A673 (cell line): ENCODE results near the gene CMTM4.

ENCODE experiments used
- CTCF ChIP-seq: fragments of 300-800, 200-600 bp; sonication (generic); conservative IDR thresholded peaks from 2 replicates; pipeline ENCODE4 v1.5.1; 2017; ENCODE audit warnings: low read depth, mild to moderate bottlenecking, antibody characterized with exemption, low read length, moderate library complexity, mixed read lengths
- EZH2 ChIP-seq: fragments of 200-600 bp; sonication (generic); IDR thresholded peaks from 2 replicates; pipeline ENCODE4 v1.6.1; 2017; ENCODE audit warnings: borderline replicate concordance, low read depth, mild to moderate bottlenecking, mixed read lengths, antibody characterized with exemption, low read length; ENCODE audit not compliant: poor library complexity, severe bottlenecking

- TF ChIP-seq EZH2 (no peak), CTCF (no peak)
Measured at GRCh38 chr16:66594739-66595138, 101.8 kb downstream of the CMTM4 start.
